GM21381 (cell line): Measurements from ENCODE around the gene LIN9.

ENCODE experiments used
- ATAC-seq: cut with Tn5 transposase; IDR thresholded peaks from one replicate; pipeline ENCODE4 v1.9.1; 2021; ENCODE audit warnings: mild to moderate bottlenecking, moderate library complexity; ENCODE audit not compliant: unreplicated experiment

LIN9 gene

DNA sequence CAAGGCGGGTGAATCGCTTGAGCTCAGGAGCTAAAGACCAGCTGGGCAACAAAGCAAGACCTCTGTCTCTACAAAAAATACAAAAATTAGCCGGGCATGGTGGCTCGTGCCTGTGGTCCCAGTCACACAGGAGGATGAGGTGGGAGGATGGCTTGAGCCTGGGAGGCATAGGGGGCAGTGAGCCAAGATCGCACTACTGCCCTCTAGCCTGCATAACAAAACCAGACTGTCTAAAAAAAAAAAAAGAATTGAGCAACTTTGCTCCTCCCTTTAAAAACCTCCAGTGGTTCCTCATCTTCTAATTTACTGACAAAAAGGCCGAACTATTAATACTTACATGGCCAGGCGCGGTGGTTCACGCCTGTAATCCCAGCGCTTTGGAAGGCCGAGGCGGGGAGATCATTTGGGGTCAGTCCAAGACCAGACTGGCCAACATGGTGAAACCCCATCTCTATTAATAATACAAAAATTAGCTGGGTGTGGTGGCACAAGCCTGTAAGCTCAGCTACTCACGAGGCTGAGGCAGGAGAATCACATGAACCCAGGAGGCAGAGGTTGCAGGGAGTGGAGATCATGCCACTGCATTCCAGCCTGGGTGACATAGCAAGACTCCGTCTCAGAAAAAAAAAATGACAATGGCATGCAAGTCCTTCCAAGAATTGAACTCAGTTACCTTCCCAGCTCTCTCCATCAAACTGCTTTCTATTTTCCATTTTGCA, 126.8 kb downstream of the LIN9 start:
- no peak for ATAC-seq
